RWPE1 (cell line): ENCODE data around the gene CLSTN2.

Experiments
- CTCF ChIA-PET: fragments of 350-600 bp; sonication (Branson Sonifier 250); formaldehyde crosslinking; extraction: SDS; loops from one replicate; lab custom pipeline; 2021; lab: Yijun Ruan, JAX
- POLR2A ChIA-PET: fragments of 400-600 bp; formaldehyde crosslinking; extraction: SDS; loops from one replicate; lab custom pipeline; 2020; ENCODE audit warnings: antibody characterized with exemption; ENCODE audit not compliant: low non-redundant PET; lab: Yijun Ruan, JAX
- DNase-seq: peaks from one replicate; pipeline ENCODE4 v3.0.0; 2012; ENCODE audit warnings: low spot score
- H3K27ac ChIP-seq: fragments of 450-650 bp; 2 replicates; pipeline ENCODE4 v1.5.1; 2017
- CTCF ChIP-seq: fragments of 450-650 bp; conservative IDR thresholded peaks from 2 replicates; pipeline ENCODE4 v1.5.1; 2017; ENCODE audit warnings: low read depth, mild to moderate bottlenecking

CLSTN2 gene

GRCh38 chr3:140386357-140387100 is 451.5 kb downstream of the CLSTN2 start:
- ChIA-PET CTCF (interaction anchor here (0.7 kb wide), 1 partner anchor 8 kb away, joined by 3 read pairs; no protein-coding TSS in a partner anchor), POLR2A (no interaction called here)
- no peak for DNase-seq
- no peak for TF ChIP-seq CTCF
- H3K27ac ChIP-seq: no peak overlapping the region

GRCh38 chr3:140387244-140387643 is 452.3 kb downstream of the CLSTN2 start:
- no peak for TF ChIP-seq CTCF
- CTCF ChIA-PET: no interaction called here
- DNase-seq: no peak
- H3K27ac ChIP-seq: no peak overlapping the region
- POLR2A ChIA-PET: no interaction called here

GRCh38 chr3:140388202-140388922 is 453.4 kb downstream of the CLSTN2 start:
- ChIA-PET POLR2A (no interaction called here), CTCF (interaction anchor here (1.0 kb wide), 1 partner anchor 19 kb away, joined by 3 read pairs; no protein-coding TSS in a partner anchor)
- H3K27ac ChIP-seq: no peak overlapping the region
- DNase-seq: no peak
- no peak for TF ChIP-seq CTCF

GRCh38 chr3:140391061-140391460 is 456.1 kb downstream of the CLSTN2 start:
- no peak overlapping the region for H3K27ac ChIP-seq
- no peak for TF ChIP-seq CTCF
- DNase-seq: no peak
- ChIA-PET POLR2A (no interaction called here), CTCF (no interaction called here)

GRCh38 chr3:140394488-140395133 is 459.6 kb downstream of the CLSTN2 start:
- ChIA-PET CTCF (no interaction called here), POLR2A (no interaction called here)
- TF ChIP-seq CTCF: no peak
- no peak overlapping the region for H3K27ac ChIP-seq
- DNase-seq: peak; percentile 29
